Osteocyte (in vitro differentiated cells): ENCODE data around the gene CLTC. TPM values are rescaled to one million over a fixed set of nuclear protein-coding genes. Genes with fewer than 3 reads are reported as not detected.
"Not testable (repeated sequence)": the region's sequence is repeated elsewhere in the genome, so short reads cannot be mapped to it uniquely, and the experiment has no call there.

Experiments
- DNase-seq: peaks from one replicate; pipeline ENCODE4 v3.0.0; 2021; ENCODE audit warnings: mixed read lengths; ENCODE audit not compliant: unreplicated experiment; ENCODE audit errors: extremely low spot score
- H3K27ac Mint-ChIP-seq: one replicate; pipeline ENCODE4 v1.8.0; 2021; ENCODE audit warnings: mild to moderate bottlenecking, mixed read lengths; ENCODE audit not compliant: unreplicated experiment
- H3K27me3 Mint-ChIP-seq: one replicate; pipeline ENCODE4 v1.8.0; 2021; ENCODE audit warnings: mixed read lengths; ENCODE audit not compliant: unreplicated experiment
- H3K36me3 Mint-ChIP-seq: one replicate; pipeline ENCODE4 v1.8.0; 2021; ENCODE audit warnings: mixed read lengths; ENCODE audit not compliant: unreplicated experiment
- H3K4me1 Mint-ChIP-seq: one replicate; pipeline ENCODE4 v1.8.0; 2021; ENCODE audit warnings: mixed read lengths; ENCODE audit not compliant: unreplicated experiment
- H3K4me3 Mint-ChIP-seq: one replicate; pipeline ENCODE4 v1.8.0; 2021; ENCODE audit warnings: mild to moderate bottlenecking, moderate library complexity, mixed read lengths; ENCODE audit not compliant: unreplicated experiment
- H3K9me3 Mint-ChIP-seq: one replicate; pipeline ENCODE4 v1.8.0; 2021; ENCODE audit warnings: mixed read lengths; ENCODE audit not compliant: unreplicated experiment
- CTCF ChIP-seq: fragments of 200-600 bp; sonication (generic); IDR thresholded peaks from 2 replicates; pipeline ENCODE4 v1.5.0; 2021; ENCODE audit warnings: antibody characterized with exemption, mild to moderate bottlenecking, moderate library complexity
- total RNA-seq: library from RNA; stranded (reverse); gene quantifications from 2 replicates; pipeline ENCODE4 v1.2.1, GENCODE V29; 2021

The CLTC gene
- total RNA-seq, 1 donor from 2014 or later, result 297 TPM

GRCh38 chr17:59649886-59650285 lies 30.2 kb downstream of the CLTC start:
- H3K4me3 Mint-ChIP-seq, result no peak overlapping the region
- H3K36me3 Mint-ChIP-seq, result peaks cover 69% of the 10 kb centered on the region
- no peaks in the 10 kb centered on the region for H3K27me3 Mint-ChIP-seq
- no peak overlapping the region for H3K27ac Mint-ChIP-seq
- no peaks in the 10 kb centered on the region for H3K4me1 Mint-ChIP-seq
- H3K9me3 Mint-ChIP-seq, result peaks cover 9% of the 10 kb centered on the region
- no peak for DNase-seq
- no peak for TF ChIP-seq CTCF

- Mint-ChIP-seq H3K27me3 (no peaks in the 10 kb centered on the region), H3K36me3 (peaks cover 71% of the 10 kb centered on the region), H3K27ac (no peak overlapping the region), H3K4me1 (no peaks in the 10 kb centered on the region), H3K9me3 (peaks cover 9% of the 10 kb centered on the region), H3K4me3 (no peak overlapping the region)
- no peak for DNase-seq
- no peak for TF ChIP-seq CTCF
Observed at GRCh38 chr17:59650642-59651041, 30.9 kb downstream of the CLTC start.

GRCh38 chr17:59651346-59651745 lies 31.7 kb downstream of the CLTC start:
- no peak for TF ChIP-seq CTCF
- no peaks in the 10 kb centered on the region for H3K4me1 Mint-ChIP-seq
- H3K4me3 Mint-ChIP-seq, result no peak overlapping the region
- H3K36me3 Mint-ChIP-seq, result peaks cover 75% of the 10 kb centered on the region
- H3K27ac Mint-ChIP-seq, result no peak overlapping the region
- no peak for DNase-seq
- no peaks in the 10 kb centered on the region for H3K27me3 Mint-ChIP-seq
- H3K9me3 Mint-ChIP-seq, result peaks cover 9% of the 10 kb centered on the region

GRCh38 chr17:59652119-59652518 lies 32.4 kb downstream of the CLTC start:
- Mint-ChIP-seq H3K27ac (no peak overlapping the region), H3K9me3 (peaks cover 9% of the 10 kb centered on the region), H3K27me3 (no peaks in the 10 kb centered on the region), H3K36me3 (peaks cover 68% of the 10 kb centered on the region), H3K4me1 (no peaks in the 10 kb centered on the region), H3K4me3 (no peak overlapping the region)
- no peak for DNase-seq
- no peak for TF ChIP-seq CTCF

- H3K27me3 Mint-ChIP-seq, H3K4me1 Mint-ChIP-seq, H3K9me3 Mint-ChIP-seq, H3K4me3 Mint-ChIP-seq, H3K27ac Mint-ChIP-seq, DNase-seq: not testable (repeated sequence)
- peaks cover 61% of the 10 kb centered on the region for H3K36me3 Mint-ChIP-seq
Observed at GRCh38 chr17:59656624-59657023, 36.9 kb downstream of the CLTC start.

GRCh38 chr17:59666235-59666634 lies 46.5 kb downstream of the CLTC start:
- no peaks in the 10 kb centered on the region for H3K27me3 Mint-ChIP-seq
- DNase-seq, result no peak
- no peak overlapping the region for H3K27ac Mint-ChIP-seq
- peaks cover 27% of the 10 kb centered on the region for H3K4me1 Mint-ChIP-seq
- no peak for TF ChIP-seq CTCF
- H3K9me3 Mint-ChIP-seq, result no peaks in the 10 kb centered on the region
- H3K4me3 Mint-ChIP-seq, result no peak overlapping the region
- peaks cover 52% of the 10 kb centered on the region for H3K36me3 Mint-ChIP-seq
